Loucy (cell line): ENCODE measurements around the gene TMEM108.

Source experiments
- H2AFZ ChIP-seq: fragments of 200-600 bp; sonication (generic); 2 replicates; pipeline ENCODE4 v1.6.0; 2016; ENCODE audit warnings: antibody characterized with exemption, mild to moderate bottlenecking, low read length, moderate library complexity
- H3F3A ChIP-seq: fragments of 200-600 bp; 2 replicates; pipeline ENCODE4 v1.6.0; 2016; ENCODE audit warnings: antibody characterized with exemption, low read depth, mild to moderate bottlenecking
- H3K27me3 ChIP-seq: fragments of 200-600 bp; sonication (generic); 2 replicates; pipeline ENCODE4 v1.6.1; 2014; ENCODE audit warnings: low read length, mild to moderate bottlenecking; ENCODE audit not compliant: insufficient read depth, poor library complexity, severe bottlenecking
- H3K36me3 ChIP-seq: fragments of 200-600 bp; sonication (generic); 2 replicates; pipeline ENCODE4 v1.6.1; 2016; ENCODE audit warnings: low read length; ENCODE audit not compliant: insufficient read depth
- H3K4me1 ChIP-seq: fragments of 200-600 bp; sonication (generic); 2 replicates; pipeline ENCODE4 v1.5.1; 2014; ENCODE audit warnings: low read length, mild to moderate bottlenecking; ENCODE audit not compliant: insufficient read depth, poor library complexity, severe bottlenecking
- H3K4me2 ChIP-seq: fragments of 200-600 bp; sonication (generic); 2 replicates; pipeline ENCODE4 v1.6.0; 2014; ENCODE audit warnings: antibody characterized with exemption, low read length, low read depth, mild to moderate bottlenecking; ENCODE audit not compliant: poor library complexity, severe bottlenecking
- H3K4me3 ChIP-seq: fragments of 200-600 bp; sonication (generic); 2 replicates; pipeline ENCODE4 v1.5.1; 2014; ENCODE audit warnings: low read length, mild to moderate bottlenecking, mixed read lengths; ENCODE audit not compliant: poor library complexity, severe bottlenecking
- H3K79me2 ChIP-seq: fragments of 200-600 bp; sonication (generic); 2 replicates; pipeline ENCODE4 v1.6.1; 2014; ENCODE audit warnings: low read length; ENCODE audit not compliant: insufficient read depth
- H3K9ac ChIP-seq: fragments of 200-600 bp; sonication (generic); 2 replicates; pipeline ENCODE4 v1.6.0; 2014; ENCODE audit warnings: mild to moderate bottlenecking, low read depth, low read length, moderate library complexity; ENCODE audit not compliant: poor library complexity, severe bottlenecking
- H3K9me2 ChIP-seq: fragments of 200-600 bp; sonication (generic); replicated peaks from 2 replicates; pipeline ENCODE4 v1.6.1; 2016; ENCODE audit warnings: low read depth, low read length, mixed read lengths
- H3K9me3 ChIP-seq: fragments of 200-600 bp; sonication (generic); 2 replicates; pipeline ENCODE4 v1.6.1; 2014; ENCODE audit warnings: mild to moderate bottlenecking, antibody characterized with exemption, low read length, low read depth; ENCODE audit not compliant: insufficient read depth
- H4K20me1 ChIP-seq: fragments of 200-600 bp; sonication (generic); 2 replicates; pipeline ENCODE4 v1.6.0; 2014; ENCODE audit warnings: antibody characterized with exemption, low read length, mild to moderate bottlenecking; ENCODE audit not compliant: insufficient read depth, poor library complexity, severe bottlenecking
- CTCF ChIP-seq: fragments of 200-600 bp; sonication (generic); conservative IDR thresholded peaks from 2 replicates; pipeline ENCODE4 v1.5.1; 2014; ENCODE audit warnings: mild to moderate bottlenecking, antibody characterized with exemption, low read length
- EZH2phosphoT487 ChIP-seq: fragments of 200-600 bp; IDR thresholded peaks from 2 replicates; pipeline ENCODE4 v1.6.1; 2018; ENCODE audit warnings: antibody characterized with exemption, mild to moderate bottlenecking, moderate library complexity, borderline replicate concordance

Gene TMEM108

GRCh38 chr3:133038731-133039375 is 662 bp downstream of the TMEM108 start:
- no peak overlapping the region for H2AFZ ChIP-seq
- no peaks in the 10 kb centered on the region for H3K4me1 ChIP-seq
- no peaks in the 10 kb centered on the region for H3K9me3 ChIP-seq
- H3K36me3 ChIP-seq, result no peaks in the 10 kb centered on the region
- no peak overlapping the region for H3K4me3 ChIP-seq
- H3K27me3 ChIP-seq, result no peaks in the 10 kb centered on the region
- TF ChIP-seq EZH2phosphoT487 (no peak), CTCF (no peak)
- no peak overlapping the region for H3K4me2 ChIP-seq
- H3K9ac ChIP-seq, result no peak overlapping the region
- H4K20me1 ChIP-seq, result no peaks in the 10 kb centered on the region
- no peaks in the 10 kb centered on the region for H3F3A ChIP-seq
- no peaks in the 10 kb centered on the region for H3K79me2 ChIP-seq
- no peaks in the 10 kb centered on the region for H3K9me2 ChIP-seq

GRCh38 chr3:133040696-133041523 is 2.7 kb downstream of the TMEM108 start:
- H3K4me2 ChIP-seq, result no peak overlapping the region
- TF ChIP-seq EZH2phosphoT487 (no peak), CTCF (peak; percentile 83)
- H2AFZ ChIP-seq, result 0 out of 2 replicates have a peak overlapping the region, but pooled peaks have one; percentile 5
- H3K36me3 ChIP-seq, result no peaks in the 10 kb centered on the region
- H3K9me2 ChIP-seq, result no peaks in the 10 kb centered on the region
- no peaks in the 10 kb centered on the region for H3F3A ChIP-seq
- H3K79me2 ChIP-seq, result no peaks in the 10 kb centered on the region
- no peak overlapping the region for H3K9ac ChIP-seq
- H3K4me1 ChIP-seq, result no peaks in the 10 kb centered on the region
- no peaks in the 10 kb centered on the region for H3K27me3 ChIP-seq
- no peaks in the 10 kb centered on the region for H3K9me3 ChIP-seq
- H3K4me3 ChIP-seq, result no peak overlapping the region
- no peaks in the 10 kb centered on the region for H4K20me1 ChIP-seq

DNA sequence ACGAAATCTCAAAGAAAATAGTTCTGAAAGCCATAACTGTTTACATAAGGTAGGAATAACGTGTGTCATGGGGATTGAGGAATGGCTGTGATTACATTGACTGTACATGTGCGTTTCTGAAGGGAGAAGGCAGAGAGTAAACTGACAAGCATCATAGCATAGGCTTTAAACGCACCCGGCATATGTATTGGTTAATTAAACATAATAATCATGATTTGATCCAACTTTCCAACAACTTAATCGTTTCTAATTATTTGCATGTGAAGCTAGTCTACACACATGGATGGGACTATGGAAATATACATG is 3.3 kb downstream of the TMEM108 start:
- H3F3A ChIP-seq, result no peaks in the 10 kb centered on the region
- no peaks in the 10 kb centered on the region for H3K9me2 ChIP-seq
- H3K9me3 ChIP-seq, result no peaks in the 10 kb centered on the region
- TF ChIP-seq EZH2phosphoT487, result no peak
- TF ChIP-seq CTCF, result no peak
- H3K27me3 ChIP-seq, result no peaks in the 10 kb centered on the region
- no peak overlapping the region for H2AFZ ChIP-seq
- no peaks in the 10 kb centered on the region for H4K20me1 ChIP-seq
- H3K36me3 ChIP-seq, result no peaks in the 10 kb centered on the region
- H3K79me2 ChIP-seq, result no peaks in the 10 kb centered on the region
- H3K4me1 ChIP-seq, result no peaks in the 10 kb centered on the region
- no peak overlapping the region for H3K9ac ChIP-seq
- no peak overlapping the region for H3K4me3 ChIP-seq
- H3K4me2 ChIP-seq, result no peak overlapping the region
